Measurements from ENCODE around the gene SDCBP2.

GRCh38 chr20:1377341-1377871, 48.5 kb upstream of the SDCBP2 start:
- TF ChIP-seq EZH2 (IDR thresholded peaks at IDR 0.05) (no peak), EZH2phosphoT487 (IDR thresholded peaks at IDR 0.05) (no peak)
- TF ChIP-seq, protein P1, sequence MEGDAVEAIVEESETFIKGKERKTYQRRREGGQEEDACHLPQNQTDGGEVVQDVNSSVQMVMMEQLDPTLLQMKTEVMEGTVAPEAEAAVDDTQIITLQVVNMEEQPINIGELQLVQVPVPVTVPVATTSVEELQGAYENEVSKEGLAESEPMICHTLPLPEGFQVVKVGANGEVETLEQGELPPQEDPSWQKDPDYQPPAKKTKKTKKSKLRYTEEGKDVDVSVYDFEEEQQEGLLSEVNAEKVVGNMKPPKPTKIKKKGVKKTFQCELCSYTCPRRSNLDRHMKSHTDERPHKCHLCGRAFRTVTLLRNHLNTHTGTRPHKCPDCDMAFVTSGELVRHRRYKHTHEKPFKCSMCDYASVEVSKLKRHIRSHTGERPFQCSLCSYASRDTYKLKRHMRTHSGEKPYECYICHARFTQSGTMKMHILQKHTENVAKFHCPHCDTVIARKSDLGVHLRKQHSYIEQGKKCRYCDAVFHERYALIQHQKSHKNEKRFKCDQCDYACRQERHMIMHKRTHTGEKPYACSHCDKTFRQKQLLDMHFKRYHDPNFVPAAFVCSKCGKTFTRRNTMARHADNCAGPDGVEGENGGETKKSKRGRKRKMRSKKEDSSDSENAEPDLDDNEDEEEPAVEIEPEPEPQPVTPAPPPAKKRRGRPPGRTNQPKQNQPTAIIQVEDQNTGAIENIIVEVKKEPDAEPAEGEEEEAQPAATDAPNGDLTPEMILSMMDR (IDR thresholded peaks at IDR 0.05): no peak

Measured in neural progenitor cell (in vitro differentiated cells).